NCI-H345 (cell line): ENCODE data around the gene SEMA3A.
"Not testable (repeated sequence)": the region's sequence is repeated elsewhere in the genome, so short reads cannot be mapped to it uniquely, and the experiment has no call there.

Experiments used
- DNase-seq: peaks from one replicate; lab custom pipeline; 2025; lab: John Stamatoyannopoulos, UW

The SEMA3A gene

DNA sequence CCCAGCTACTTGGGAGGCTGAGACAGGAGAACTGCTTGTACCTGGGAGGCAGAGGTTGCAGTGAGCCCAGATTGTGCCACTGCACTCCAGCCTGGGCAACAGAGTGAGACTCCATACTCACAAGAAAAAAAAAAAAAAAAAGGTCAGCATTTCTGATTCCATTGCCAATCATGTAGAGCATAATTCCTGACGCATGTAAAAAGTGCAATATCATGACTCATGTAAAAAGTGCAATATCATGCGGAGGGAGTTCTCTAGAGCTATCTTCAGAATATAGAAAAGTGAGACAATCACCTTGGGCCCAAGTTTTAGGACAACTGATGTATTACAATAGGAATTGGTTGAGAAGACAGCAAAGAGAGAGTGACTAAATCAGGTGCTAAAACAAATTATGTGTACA, 85.8 kb downstream of the SEMA3A start:
- no peak for DNase-seq

- DNase-seq, result no peak
Measured at GRCh38 chr7:84108119-84108518, 86.5 kb downstream of the SEMA3A start.

DNA sequence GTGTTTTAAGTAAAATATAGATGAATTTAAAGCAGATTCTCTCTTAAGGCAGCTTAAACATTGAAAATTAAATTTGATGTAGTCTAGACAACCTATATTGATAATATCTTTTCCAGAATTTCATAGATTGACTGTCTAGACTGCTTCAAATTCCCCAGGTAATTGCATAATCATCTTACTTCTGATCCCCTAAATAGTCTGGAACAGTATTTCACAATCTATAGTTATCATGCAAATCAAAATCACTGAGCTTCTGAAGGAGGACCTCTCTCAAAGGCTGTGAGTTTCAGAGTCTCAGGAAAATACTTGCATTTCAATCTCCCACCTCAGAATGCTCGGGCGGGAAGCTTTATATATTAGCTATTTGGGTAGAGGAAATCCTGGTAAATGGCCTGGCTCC, 87.3 kb downstream of the SEMA3A start:
- DNase-seq, result no peak

DNA sequence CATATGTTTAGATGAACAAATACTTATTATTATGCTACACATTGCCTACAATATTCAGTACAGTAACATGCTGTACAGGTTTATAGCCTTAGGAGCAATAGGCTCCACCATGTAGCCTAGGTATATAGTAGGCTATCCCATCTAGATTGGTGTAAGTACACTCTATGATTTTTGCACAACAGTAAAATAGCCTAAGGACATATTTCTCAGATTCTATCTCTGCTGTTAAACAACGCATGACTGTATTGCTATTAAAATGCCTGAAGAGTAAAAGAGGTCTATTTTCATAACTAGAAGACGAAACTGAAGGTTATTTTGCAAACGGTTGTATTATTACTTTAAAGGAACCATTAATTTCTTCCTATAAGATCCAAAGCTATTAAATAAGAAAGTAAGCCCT, 88.3 kb downstream of the SEMA3A start:
- DNase-seq, result no peak

DNA sequence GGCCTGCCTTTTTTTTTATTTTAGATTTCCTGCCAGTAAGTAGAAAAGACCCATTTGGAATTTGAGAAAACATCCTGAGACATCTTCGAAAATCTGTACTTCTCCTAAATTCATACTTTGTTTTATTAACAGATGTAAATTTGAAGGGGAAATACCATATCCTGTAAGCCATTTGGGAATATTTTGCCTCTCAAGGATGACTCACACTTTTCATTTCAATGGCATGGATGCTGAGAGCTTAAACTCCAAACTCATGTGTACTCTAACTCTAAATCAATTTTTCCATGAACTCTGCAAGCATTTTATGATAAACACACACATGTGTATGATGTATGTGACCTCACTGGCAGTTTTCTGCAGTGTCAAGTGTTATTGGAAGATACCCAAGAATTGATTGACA, 89.0 kb downstream of the SEMA3A start:
- no peak for DNase-seq

DNA sequence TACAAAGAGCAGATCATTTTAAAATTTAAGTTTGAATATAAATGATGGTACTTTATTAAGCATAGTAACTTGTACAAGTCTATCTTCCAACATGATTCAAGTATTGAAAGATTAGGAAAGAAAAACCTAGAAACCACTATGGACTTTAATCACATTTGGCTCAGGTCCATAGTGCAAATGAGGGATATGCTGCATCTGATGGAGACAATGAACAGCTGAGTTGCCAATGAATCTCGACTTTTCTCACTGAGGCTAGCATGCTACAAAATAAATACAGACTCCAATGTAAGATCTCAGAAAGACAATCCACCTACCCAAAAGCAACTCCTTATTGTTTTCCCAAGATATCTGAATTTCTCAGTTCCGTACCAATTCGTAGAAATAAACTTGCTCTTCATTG, 89.8 kb downstream of the SEMA3A start:
- DNase-seq, result no peak

- no peak for DNase-seq
Measured at GRCh38 chr7:84102213-84102612, 92.4 kb downstream of the SEMA3A start.

- no peak for DNase-seq
Measured at GRCh38 chr7:84100866-84101265, 93.7 kb downstream of the SEMA3A start.

DNA sequence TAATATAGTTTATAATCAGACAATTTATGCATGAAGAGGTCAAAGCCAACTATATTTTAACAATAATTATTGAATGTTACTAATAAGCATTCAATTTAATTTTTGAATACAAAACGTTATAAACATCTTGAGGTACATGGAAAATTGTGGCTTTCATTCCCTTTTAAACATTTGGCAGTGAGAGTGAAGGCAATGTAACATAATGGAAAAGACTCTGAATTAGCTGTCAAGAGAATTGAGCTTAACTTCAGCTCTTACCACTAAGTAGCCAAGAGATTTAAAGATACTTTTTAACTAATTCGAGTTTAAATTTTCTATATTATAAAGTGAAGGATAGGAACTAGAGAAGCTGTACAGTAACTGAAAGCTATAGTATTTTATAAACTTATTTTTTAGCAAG, 98.6 kb downstream of the SEMA3A start:
- DNase-seq, result no peak

GRCh38 chr7:84092207-84092606, 102.4 kb downstream of the SEMA3A start:
- no peak for DNase-seq

GRCh38 chr7:84091318-84091717, 103.3 kb downstream of the SEMA3A start:
- no peak for DNase-seq

- no peak for DNase-seq
Measured at GRCh38 chr7:84088802-84089201, 105.8 kb downstream of the SEMA3A start.

- no peak for DNase-seq
Measured at GRCh38 chr7:84085998-84086397, 108.6 kb downstream of the SEMA3A start.

DNA sequence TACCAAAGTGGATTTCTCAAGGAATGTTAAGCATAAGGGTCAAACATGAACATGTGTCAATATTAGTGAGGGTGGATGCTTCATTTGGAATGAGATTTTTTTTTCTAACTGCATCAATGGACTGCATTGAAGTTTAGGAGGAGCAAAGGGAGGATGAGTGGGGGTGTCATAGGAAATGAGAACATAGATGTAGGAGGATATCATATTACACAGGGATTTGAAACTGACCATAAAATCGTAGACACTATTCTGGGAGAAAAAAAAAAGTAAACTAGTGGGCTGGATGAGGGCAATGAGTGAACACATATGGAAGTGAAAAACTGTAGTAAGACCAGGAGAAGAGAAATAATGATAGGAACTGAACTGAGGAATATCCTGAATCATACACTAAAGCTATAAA, 109.4 kb downstream of the SEMA3A start:
- no peak for DNase-seq

- DNase-seq, result no peak
Measured at GRCh38 chr7:84083846-84084245, 110.7 kb downstream of the SEMA3A start.

GRCh38 chr7:84081973-84082522, 112.5 kb downstream of the SEMA3A start:
- no peak for DNase-seq

- no peak for DNase-seq
Measured at GRCh38 chr7:84077336-84077735, 117.3 kb downstream of the SEMA3A start.

DNA sequence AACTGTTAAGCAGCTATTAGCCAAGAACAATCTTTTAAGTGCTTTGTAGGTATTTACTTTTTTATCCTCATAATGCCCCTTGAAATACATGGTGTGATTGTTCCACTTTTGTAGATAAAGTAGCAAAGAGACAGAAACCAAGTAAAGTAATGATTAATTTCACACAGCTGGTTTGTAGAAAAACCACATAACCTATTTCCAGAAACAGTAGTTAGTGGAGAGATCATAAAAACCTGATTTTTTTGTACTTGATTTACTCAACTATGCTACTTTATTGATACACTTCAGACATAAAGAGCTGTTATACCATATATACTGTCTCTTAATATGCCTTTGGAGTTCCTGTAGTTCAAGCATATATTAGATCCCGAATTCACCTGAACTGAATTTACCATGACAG, 118.4 kb downstream of the SEMA3A start:
- DNase-seq, result no peak

DNA sequence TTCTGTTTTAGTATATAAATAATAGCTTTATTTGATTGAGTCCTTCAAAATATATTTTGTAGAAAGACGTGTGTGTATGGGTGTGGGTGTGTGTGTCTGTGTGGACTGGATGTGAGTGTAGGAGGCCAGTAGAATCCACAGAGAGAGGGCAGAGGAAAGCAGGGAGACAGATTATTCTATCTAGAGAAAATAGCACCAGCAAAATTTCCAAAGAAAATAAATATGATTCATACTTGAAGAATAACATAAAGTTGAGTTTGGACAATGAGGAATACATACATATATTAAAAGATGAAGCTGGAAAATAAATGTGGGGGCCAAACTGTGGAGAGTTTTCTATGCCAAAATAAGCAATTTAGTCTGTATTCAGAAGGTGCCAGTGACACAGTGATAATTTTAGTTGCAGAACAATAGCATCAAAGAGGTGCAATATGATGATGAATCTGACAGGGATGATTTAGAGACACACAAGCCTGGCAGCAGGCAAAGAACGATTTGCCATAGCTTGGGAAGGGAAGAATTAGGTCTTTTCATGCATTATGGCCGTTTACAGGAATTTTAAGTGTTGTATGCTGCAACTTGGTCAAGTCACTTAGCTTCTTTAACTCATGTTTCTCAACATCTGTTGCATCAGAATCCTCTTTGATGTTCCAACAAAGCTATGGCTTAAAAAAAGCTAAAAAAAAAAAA, 121.3 kb downstream of the SEMA3A start:
- no peak for DNase-seq

DNA sequence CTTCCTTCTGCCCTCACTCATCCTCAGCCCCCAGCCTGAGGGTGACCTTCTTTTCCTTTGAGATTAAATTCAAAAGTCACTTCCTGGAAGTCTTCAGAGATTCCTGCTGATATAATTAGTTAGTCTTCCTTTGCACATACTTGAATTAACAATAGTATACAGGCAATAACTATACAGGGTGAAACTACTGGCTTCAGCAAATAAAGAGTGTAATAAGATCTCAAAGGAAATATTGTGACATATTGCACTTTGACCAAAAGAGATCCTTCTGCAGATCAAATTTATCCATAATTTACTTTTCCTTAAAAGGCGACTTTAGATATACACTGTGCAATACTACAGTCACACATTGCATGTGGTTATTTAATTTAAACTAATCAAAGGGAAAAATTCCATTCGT, 123.8 kb downstream of the SEMA3A start:
- no peak for DNase-seq

- DNase-seq, result no peak
Measured at GRCh38 chr7:84069999-84070500, 124.5 kb downstream of the SEMA3A start.

DNA sequence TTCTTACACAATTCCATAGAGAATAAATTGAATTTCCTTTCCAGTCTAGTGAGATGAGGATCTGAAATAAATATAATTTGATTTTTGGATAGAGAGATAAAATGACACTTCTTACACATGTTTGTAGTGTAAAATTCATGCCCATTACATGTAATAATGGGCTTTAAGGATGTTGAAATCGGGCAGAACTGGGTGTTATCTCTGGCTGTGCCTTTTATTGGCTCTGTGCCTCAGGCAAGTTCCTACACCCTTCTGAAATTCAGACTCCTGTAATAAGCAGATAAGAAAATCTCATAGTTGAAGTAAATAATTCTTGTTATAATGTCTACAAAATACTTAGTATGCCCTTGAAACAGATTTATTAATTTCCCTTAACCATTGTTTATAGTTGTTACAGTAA, 125.6 kb downstream of the SEMA3A start:
- no peak for DNase-seq

DNA sequence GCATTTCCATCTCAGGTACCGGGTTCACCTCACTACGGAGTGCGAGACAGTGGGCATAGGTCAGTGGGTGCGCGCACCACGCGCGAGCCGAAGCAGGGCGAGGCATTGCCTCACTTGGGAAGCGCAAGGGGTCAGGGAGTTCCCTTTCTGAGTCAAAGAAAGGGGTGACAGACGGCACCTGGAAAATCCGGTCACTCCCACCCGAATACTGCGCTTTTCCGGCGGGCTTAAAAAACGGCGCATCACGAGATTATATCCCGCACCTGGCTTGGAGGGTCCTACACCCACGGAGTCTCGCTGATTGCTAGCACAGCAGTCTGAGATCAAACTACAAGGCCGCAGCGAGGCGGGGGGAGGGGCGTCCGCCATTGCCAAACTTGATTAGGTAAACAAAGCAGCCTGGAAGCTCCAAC, 132.1 kb downstream of the SEMA3A start:
- not testable (repeated sequence) for DNase-seq

DNA sequence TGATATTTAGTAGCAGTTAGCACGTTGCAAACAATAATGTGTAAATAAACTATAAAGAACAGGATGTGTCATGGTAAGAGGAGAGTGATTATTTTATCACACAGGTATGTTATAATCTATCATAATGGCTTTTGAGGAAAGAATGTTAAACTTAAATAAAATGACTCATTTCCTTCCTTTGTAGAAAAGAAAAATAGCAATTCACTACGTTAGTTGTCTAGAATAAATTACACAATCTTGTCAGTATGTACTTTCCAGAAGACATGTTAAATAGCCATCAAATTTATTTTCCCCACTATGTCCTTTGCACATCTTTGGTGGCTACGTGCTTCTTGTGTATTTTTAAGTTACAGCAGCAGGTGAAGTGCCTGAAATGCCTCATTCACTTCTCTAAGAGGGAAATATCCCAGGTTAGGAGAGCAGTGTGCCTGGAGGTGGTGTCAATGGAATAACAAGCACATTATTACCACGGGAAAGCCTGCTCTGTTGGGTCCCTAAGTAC, 133.8 kb downstream of the SEMA3A start:
- no peak for DNase-seq
